ENCODE results near the gene SIAH2. TPM values are rescaled to one million over a fixed set of nuclear protein-coding genes. Genes with fewer than 3 reads are reported as not detected.

Gene SIAH2
- total RNA-seq, 6 donors from 2014 or later: 17.6 to 45.0 (median 31.7) TPM

DNA sequence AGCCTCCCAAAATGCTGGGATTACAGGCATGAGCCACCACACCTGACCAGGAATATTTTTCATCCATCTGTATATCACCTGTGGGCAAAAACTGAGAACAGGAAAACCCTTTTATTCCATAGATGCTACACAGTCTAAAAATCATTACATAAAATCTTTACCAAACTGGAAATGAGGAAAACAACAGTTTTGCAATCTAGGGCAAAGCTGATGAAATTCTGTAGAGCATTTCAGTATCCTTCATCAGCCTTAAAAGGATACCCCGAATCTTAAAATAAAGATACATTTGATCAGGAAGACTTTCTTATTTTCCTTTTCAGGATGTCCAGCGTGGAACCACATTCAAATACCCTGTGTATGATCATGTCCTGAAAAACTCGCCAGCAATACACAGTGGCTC, 7.1 kb downstream of the SIAH2 start:
- ATAC-seq (ENCODE audit: low FRiP score in 2 of 2): no peak
- Histone ChIP-seq H3K27ac (peak overlapping the region in 2 of 4 donors; percentile 36 to 42), H3K4me3 (no peak overlapping the region), H3K27me3 (no peaks in the 10 kb centered on the region), H3K4me1 (peaks cover 39 to 75% (median 57%) of the 10 kb centered on the region in 4 donors), H3K36me3 (peaks cover 0 to 5% (median 1%) of the 10 kb centered on the region in 4 donors), H3K9me3 (no peaks in the 10 kb centered on the region)
- 71 to 78% methylated on average over 3 of the region's 3 CpGs for WGBS, 2 donors
- TF ChIP-seq POLR2A (IDR thresholded peaks at IDR 0.05) (no peak), EP300 (IDR thresholded peaks at IDR 0.05) (no peak), POLR2AphosphoS5 (IDR thresholded peaks at IDR 0.05) (no peak)
- TF ChIP-seq, protein P1, sequence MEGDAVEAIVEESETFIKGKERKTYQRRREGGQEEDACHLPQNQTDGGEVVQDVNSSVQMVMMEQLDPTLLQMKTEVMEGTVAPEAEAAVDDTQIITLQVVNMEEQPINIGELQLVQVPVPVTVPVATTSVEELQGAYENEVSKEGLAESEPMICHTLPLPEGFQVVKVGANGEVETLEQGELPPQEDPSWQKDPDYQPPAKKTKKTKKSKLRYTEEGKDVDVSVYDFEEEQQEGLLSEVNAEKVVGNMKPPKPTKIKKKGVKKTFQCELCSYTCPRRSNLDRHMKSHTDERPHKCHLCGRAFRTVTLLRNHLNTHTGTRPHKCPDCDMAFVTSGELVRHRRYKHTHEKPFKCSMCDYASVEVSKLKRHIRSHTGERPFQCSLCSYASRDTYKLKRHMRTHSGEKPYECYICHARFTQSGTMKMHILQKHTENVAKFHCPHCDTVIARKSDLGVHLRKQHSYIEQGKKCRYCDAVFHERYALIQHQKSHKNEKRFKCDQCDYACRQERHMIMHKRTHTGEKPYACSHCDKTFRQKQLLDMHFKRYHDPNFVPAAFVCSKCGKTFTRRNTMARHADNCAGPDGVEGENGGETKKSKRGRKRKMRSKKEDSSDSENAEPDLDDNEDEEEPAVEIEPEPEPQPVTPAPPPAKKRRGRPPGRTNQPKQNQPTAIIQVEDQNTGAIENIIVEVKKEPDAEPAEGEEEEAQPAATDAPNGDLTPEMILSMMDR (IDR thresholded peaks at IDR 0.05): no peak
- DNase-seq: no peak

DNA sequence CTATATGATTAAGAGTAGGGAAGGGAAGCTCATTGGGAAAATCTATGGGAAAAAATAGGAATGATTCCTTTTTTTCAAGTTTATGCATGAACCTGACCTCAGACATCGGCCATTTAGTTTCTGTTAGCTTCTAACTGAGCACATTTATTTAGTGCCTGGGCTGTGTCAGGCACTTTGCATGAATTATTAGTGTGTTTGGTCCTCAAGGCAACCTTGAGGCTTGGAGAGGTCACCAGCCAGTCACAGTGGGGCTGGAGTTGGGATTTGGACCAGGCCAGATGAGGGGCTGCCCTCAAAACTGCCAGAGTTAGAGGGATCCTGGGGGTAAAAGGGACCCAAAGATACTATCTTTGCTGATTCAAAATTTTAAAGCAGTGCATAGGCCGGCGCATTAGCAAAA, 8.1 kb downstream of the SIAH2 start:
- peaks cover 0 to 5% (median 1%) of the 10 kb centered on the region in 4 donors for H3K36me3 ChIP-seq
- ATAC-seq (ENCODE audit: low FRiP score in 2 of 2) (no peak), DNase-seq (no peak)
- H3K27me3 ChIP-seq: no peaks in the 10 kb centered on the region
- WGBS, 2 donors: 65 to 95% methylated on average over 3 of the region's 3 CpGs
- H3K9me3 ChIP-seq: no peaks in the 10 kb centered on the region
- H3K27ac ChIP-seq: no peak overlapping the region
- no peak overlapping the region for H3K4me3 ChIP-seq
- H3K4me1 ChIP-seq: peaks cover 31 to 74% (median 53%) of the 10 kb centered on the region in 4 donors
- TF ChIP-seq EP300 (IDR thresholded peaks at IDR 0.05) (no peak), POLR2A (IDR thresholded peaks at IDR 0.05) (no peak), POLR2AphosphoS5 (IDR thresholded peaks at IDR 0.05) (no peak)
- TF ChIP-seq, protein P1 (IDR thresholded peaks at IDR 0.05): no peak

DNA sequence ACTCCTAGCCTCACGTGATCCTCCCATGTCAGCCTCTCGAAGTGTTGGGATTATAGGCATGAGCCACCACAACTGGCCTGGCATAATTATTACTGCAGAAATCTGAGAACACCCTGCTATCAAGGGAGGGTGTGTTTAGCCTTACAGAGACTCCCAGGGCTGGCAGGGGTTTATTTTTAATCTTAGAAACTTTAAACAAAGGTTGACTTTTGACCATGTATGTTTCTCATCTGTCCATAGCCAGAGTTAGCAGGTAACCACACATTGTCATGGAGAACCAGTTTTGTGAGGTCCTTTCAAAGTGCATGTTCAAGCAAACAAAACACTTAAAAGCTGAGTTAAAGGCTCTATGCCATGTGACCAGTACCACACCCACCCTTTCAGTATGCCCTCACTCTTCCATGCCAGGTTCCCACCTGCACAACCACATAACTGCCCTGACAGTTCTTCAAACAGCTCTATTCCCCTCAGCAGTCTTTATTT, 11.1 kb downstream of the SIAH2 start:
- H3K36me3 ChIP-seq: peaks cover 0 to 2% (median 0%) of the 10 kb centered on the region in 4 donors
- peak in 1 of 4 donors; percentile 24 for TF ChIP-seq POLR2A (IDR thresholded peaks at IDR 0.05)
- no peak for TF ChIP-seq POLR2AphosphoS5 (IDR thresholded peaks at IDR 0.05)
- TF ChIP-seq, protein P1 (IDR thresholded peaks at IDR 0.05): no peak
- TF ChIP-seq EP300 (IDR thresholded peaks at IDR 0.05): peak in 2 of 4 donors; percentile 2 to 35
- H3K27ac ChIP-seq: peak overlapping the region; percentile 22 to 74 (median 58)
- no peaks in the 10 kb centered on the region for H3K9me3 ChIP-seq
- DNase-seq (peak in 1 of 2 donors; percentile 68), ATAC-seq (ENCODE audit: low FRiP score in 2 of 2) (peak; percentile 51 to 92)
- WGBS, 2 donors: 63 to 73% methylated on average over 2 of the region's 2 CpGs
- H3K4me3 ChIP-seq: no peak overlapping the region
- H3K27me3 ChIP-seq: no peaks in the 10 kb centered on the region
- peaks cover 38 to 74% (median 63%) of the 10 kb centered on the region in 4 donors for H3K4me1 ChIP-seq

DNA sequence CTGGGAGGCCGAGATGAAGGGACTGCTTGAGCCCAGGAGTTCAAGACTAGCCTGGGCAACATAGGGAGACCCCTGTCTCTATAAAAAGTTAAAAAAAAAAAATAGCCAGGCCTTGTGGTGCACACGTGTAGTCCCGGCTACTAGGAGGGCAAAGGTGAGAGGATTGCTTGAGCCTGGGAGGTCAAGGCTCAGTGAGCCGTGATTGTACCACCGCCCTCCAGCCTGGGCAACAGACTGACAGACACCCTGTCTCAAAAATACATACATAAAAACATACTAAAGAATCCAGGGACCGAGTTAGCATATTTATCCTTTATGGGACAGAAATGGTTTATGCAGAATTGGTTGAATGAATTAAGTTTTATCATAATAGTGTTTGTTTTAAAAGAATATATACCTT, 13.7 kb downstream of the SIAH2 start:
- no peak for DNase-seq
- peaks cover 41 to 85% (median 63%) of the 10 kb centered on the region in 4 donors for H3K4me1 ChIP-seq
- H3K36me3 ChIP-seq: peaks cover 0 to 2% (median 0%) of the 10 kb centered on the region in 4 donors
- H3K27ac ChIP-seq: no peak overlapping the region
- H3K4me3 ChIP-seq: no peak overlapping the region
- WGBS, 2 donors: 88% methylated on average over 6 of the region's 6 CpGs
- no peaks in the 10 kb centered on the region for H3K9me3 ChIP-seq
- TF ChIP-seq POLR2AphosphoS5 (IDR thresholded peaks at IDR 0.05): no peak
- TF ChIP-seq EP300 (IDR thresholded peaks at IDR 0.05): no peak
- no peak for TF ChIP-seq POLR2A (IDR thresholded peaks at IDR 0.05)
- TF ChIP-seq, protein P1 (IDR thresholded peaks at IDR 0.05): no peak
- H3K27me3 ChIP-seq: no peaks in the 10 kb centered on the region
- no peak for ATAC-seq (ENCODE audit: low FRiP score in 2 of 2)

DNA sequence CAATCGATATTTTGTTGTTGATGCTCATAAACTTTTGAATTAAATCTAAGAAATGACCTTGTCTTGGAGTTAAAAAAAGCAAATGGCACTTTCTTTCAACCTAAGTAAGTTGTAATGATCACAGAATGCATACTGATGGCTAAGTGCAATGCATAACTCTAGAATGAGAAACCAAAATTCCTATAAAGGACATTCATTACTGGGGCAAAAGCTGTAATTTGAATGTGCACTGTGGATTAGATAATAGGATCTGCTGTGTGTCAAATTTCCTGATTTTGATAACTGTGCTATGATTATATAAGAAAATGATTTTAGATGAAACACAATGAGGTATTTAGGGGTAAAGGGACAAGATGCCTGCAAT, 14.3 kb downstream of the SIAH2 start:
- Histone ChIP-seq H3K9me3 (no peaks in the 10 kb centered on the region), H3K27me3 (no peaks in the 10 kb centered on the region), H3K4me3 (no peak overlapping the region), H3K4me1 (peaks cover 41 to 90% (median 66%) of the 10 kb centered on the region in 4 donors), H3K27ac (no peak overlapping the region), H3K36me3 (peaks cover 0 to 2% (median 0%) of the 10 kb centered on the region in 4 donors)
- 45 to 61% methylated on average over 1 of the region's 1 CpG for WGBS, 2 donors
- no peak for DNase-seq
- ATAC-seq (ENCODE audit: low FRiP score in 2 of 2): no peak
- no peak for TF ChIP-seq POLR2A (IDR thresholded peaks at IDR 0.05)
- TF ChIP-seq, protein P1 (IDR thresholded peaks at IDR 0.05): no peak
- no peak for TF ChIP-seq POLR2AphosphoS5 (IDR thresholded peaks at IDR 0.05)
- TF ChIP-seq EP300 (IDR thresholded peaks at IDR 0.05): no peak
